NT2/D1 (cell line): ENCODE data around the gene ENC1.

Experiments used
- SUZ12 ChIP-seq: IDR thresholded peaks from 2 replicates; pipeline ENCODE4 v1.6.1; 2011; ENCODE audit not compliant: insufficient read length, insufficient read depth; ENCODE audit errors: extremely low read depth
- YY1 ChIP-seq: IDR thresholded peaks from 2 replicates; pipeline ENCODE4 v1.6.1; 2011; ENCODE audit not compliant: insufficient read length, insufficient read depth

- no peak for TF ChIP-seq YY1
- no peak for TF ChIP-seq SUZ12
Measured at GRCh38 chr5:74582853-74583252, 57.7 kb downstream of the ENC1 start.
